Stomach smooth muscle (tissue), 2 donors: Measurements from ENCODE around the gene SEMA5A.
"Not testable (repeated sequence)": the region's sequence is repeated elsewhere in the genome, so short reads cannot be mapped to it uniquely, and the experiment has no call there.

Experiments
- H3K27ac ChIP-seq: one replicate; pipeline ENCODE4 v1.7.0; 2013; ENCODE audit warnings: mild to moderate bottlenecking, low read length, inconsistent platforms
- H3K27me3 ChIP-seq, 2 donors: one replicate each; pipeline ENCODE4 v1.7.0; 2013; ENCODE audit warnings: low read length in 2 of 2; ENCODE audit not compliant: insufficient read depth in 2 of 2, control insufficient read depth in 1 of 2
- H3K36me3 ChIP-seq, 2 donors: one replicate each; pipeline ENCODE4 v1.7.0; 2013; ENCODE audit warnings: low read length in 2 of 2; ENCODE audit not compliant: control insufficient read depth in 2 of 2, insufficient read depth in 2 of 2
- H3K4me1 ChIP-seq: one replicate; pipeline ENCODE4 v1.7.0; 2013; ENCODE audit warnings: low read length; ENCODE audit not compliant: control insufficient read depth, insufficient read depth
- H3K4me3 ChIP-seq, 2 donors: one replicate each; pipeline ENCODE4 v1.7.0; 2013; ENCODE audit warnings: low read length in 2 of 2
- H3K9ac ChIP-seq, 2 donors: one replicate each; pipeline ENCODE4 v1.7.0; 2013; ENCODE audit warnings: low read length in 2 of 2, mild to moderate bottlenecking in 1 of 2
- H3K9me3 ChIP-seq, 2 donors: one replicate each; pipeline ENCODE4 v1.7.0; 2013; ENCODE audit warnings: low read length in 2 of 2; ENCODE audit not compliant: control insufficient read depth in 2 of 2
- donor health status: healthy.
- donor health status: Pancreatic carcinoma.

SEMA5A gene

DNA sequence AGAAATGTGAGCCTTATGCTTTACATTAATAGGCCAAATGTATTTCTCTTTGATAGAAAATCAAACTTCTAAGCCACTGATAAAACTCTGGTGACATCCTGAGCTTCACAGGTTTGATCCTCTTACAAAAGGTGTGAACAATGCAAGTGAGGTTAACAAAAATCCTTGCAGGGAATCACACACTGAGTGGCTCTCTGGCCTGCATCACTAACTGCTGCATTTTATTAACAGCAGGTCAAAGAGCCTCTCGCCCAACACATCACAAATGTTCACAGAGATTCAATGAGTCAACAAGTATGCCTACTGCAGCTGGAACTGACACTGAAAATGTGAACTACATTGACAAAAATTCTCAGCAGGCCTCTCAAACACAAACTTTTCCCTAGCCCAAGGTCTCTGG, 122.3 kb downstream of the SEMA5A start:
- H3K4me1 ChIP-seq = no peaks in the 10 kb centered on the region
- no peak overlapping the region for H3K27ac ChIP-seq
- H3K9me3 ChIP-seq = peaks cover 0 to 3% of the 10 kb centered on the region in 2 donors
- no peaks in the 10 kb centered on the region for H3K36me3 ChIP-seq
- H3K9ac ChIP-seq = no peak overlapping the region
- H3K4me3 ChIP-seq = no peak overlapping the region
- H3K27me3 ChIP-seq = no peaks in the 10 kb centered on the region

DNA sequence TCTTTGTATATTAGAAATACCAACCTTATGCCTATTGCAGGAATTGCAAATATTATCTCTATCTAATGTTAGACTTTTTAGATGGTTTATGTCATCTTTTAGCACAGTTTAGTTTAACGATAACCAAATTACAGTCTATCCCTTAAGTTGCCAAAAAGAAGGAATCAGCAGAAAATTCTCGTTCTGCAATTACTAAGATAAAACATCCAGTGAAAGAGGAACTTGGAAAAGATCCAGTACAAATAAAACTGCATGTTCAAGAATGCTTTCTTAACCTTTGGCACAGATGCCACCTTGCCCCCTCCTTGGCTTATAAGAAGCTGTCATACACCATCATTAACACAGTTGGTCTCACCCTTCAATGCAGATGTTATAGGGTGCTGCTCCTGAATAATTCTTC, 124.0 kb downstream of the SEMA5A start:
- H3K9me3 ChIP-seq = peaks cover 0 to 3% of the 10 kb centered on the region in 2 donors
- H3K4me3 ChIP-seq = no peak overlapping the region
- no peaks in the 10 kb centered on the region for H3K36me3 ChIP-seq
- no peak overlapping the region for H3K27ac ChIP-seq
- H3K9ac ChIP-seq = no peak overlapping the region
- H3K27me3 ChIP-seq = no peaks in the 10 kb centered on the region
- no peaks in the 10 kb centered on the region for H3K4me1 ChIP-seq

DNA sequence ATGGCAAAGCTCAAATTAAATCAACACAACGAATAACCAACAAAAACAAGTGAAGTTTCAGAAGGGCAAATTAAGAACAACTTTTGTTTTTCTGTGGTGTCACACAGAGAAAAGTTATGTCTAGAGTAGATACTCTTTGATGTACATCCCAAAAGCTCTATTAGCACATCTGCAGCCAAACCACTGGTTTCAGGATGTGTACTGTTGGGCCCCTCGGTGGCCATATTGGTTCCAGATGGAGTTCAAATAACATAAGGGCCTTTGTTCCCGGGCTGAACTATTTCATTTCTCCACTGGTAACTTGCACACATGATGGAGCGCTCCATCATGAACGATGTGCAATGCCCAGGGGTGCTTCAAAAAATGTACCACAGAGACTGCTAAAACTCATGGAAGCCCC, 126.1 kb downstream of the SEMA5A start:
- H3K4me3 ChIP-seq = no peak overlapping the region
- no peaks in the 10 kb centered on the region for H3K27me3 ChIP-seq
- no peaks in the 10 kb centered on the region for H3K36me3 ChIP-seq
- peaks cover 0 to 3% of the 10 kb centered on the region in 2 donors for H3K9me3 ChIP-seq
- no peak overlapping the region for H3K9ac ChIP-seq
- no peaks in the 10 kb centered on the region for H3K4me1 ChIP-seq
- H3K27ac ChIP-seq = no peak overlapping the region

DNA sequence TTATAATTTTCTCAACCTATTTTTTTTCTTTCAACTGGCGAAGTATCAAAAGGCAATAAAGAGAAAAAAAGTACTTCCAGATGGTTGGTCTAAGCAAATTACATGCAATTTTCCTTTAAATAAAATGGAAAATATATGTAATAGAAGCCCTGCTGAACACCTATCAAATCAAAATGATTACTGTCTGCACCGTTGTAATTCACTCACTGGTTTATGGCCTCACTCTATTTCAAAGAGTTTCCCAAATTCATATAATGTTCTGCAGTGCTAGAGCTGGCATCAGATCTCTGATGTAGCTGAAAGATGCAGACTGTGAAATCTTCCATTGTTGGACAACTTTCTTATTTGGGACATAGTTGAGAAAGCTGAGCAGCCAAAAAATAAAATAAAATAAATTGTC, 130.3 kb downstream of the SEMA5A start:
- Histone ChIP-seq H3K9me3 (peaks cover 0 to 3% of the 10 kb centered on the region in 2 donors), H3K4me1 (no peaks in the 10 kb centered on the region), H3K27me3 (no peaks in the 10 kb centered on the region), H3K27ac (no peak overlapping the region), H3K36me3 (no peaks in the 10 kb centered on the region), H3K9ac (no peak overlapping the region), H3K4me3 (no peak overlapping the region)

DNA sequence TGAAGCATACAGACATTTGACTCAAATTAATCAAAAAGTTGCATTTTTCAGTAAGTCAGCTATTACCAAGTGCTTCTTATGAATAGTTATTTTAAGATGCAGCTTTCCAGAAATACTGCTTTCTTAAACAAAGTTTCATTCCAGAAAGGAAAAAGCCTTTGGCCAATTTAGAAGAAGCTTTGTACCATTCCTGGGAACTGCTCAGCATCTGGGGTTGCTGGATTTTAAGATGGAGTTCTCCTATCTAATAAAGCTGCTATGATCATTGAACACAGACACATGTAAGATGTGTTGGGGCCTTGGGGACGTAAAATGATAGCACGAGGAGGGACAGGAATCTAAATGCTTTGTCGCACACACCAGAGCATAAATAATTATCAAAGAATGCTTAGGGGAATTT, 130.8 kb downstream of the SEMA5A start:
- no peaks in the 10 kb centered on the region for H3K36me3 ChIP-seq

DNA sequence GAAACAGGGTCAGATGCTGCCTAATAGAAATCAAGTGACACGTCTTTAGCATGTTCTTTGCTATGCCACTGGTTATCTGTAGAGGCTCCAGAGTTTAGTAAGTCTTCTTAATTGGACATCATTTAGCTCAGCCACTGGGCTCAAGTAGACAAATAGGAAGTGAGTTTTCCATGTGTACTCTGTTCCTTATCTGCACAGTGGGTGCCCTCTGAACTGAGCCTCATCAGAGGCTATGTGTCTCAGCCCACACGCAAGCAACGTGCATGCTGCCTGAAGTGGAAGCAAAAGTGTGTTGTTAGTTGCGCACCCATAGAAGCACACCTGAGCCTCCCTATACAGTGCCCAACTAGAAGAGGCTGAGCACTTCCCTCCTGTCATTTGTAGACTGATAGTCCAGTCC, 134.7 kb downstream of the SEMA5A start:
- Histone ChIP-seq H3K4me1 (no peaks in the 10 kb centered on the region), H3K4me3 (no peak overlapping the region), H3K9me3 (no peaks in the 10 kb centered on the region), H3K9ac (no peak overlapping the region), H3K27me3 (no peaks in the 10 kb centered on the region), H3K36me3 (no peaks in the 10 kb centered on the region), H3K27ac (no peak overlapping the region)

More for the DNA sequence above, 130.8 kb downstream of the SEMA5A start:
- Histone ChIP-seq H3K4me3 (no peak overlapping the region), H3K27me3 (no peaks in the 10 kb centered on the region), H3K9me3 (peaks cover 0 to 3% of the 10 kb centered on the region in 2 donors), H3K4me1 (no peaks in the 10 kb centered on the region), H3K27ac (no peak overlapping the region), H3K9ac (no peak overlapping the region)

DNA sequence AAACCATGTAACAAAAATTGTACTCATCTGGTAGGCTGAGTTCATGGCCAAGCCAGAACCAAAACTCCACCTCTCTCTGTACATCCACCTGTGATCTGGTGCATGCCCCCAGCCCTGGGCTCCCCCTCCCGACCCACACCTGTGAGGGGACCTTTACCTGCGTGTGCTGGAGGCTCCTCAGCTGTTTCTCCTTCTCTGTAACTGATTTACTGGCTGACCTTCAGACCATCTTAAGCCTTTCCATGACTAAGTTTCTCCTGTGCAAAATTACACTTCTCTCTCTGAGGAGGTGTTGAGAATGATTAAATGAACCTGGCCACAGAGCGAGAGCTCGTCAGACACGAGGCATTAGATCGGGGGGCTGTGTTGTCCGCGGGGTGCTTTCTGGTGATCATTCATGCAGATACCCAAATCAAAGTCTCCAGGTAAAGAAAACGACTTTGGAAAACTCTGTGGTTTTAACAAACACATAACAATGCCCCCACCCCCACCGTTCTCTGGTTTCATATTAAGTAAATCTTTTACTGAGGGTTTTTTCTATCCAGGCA, 136.4 kb downstream of the SEMA5A start:
- Histone ChIP-seq H3K4me3 (no peak overlapping the region), H3K36me3 (no peaks in the 10 kb centered on the region), H3K27me3 (no peaks in the 10 kb centered on the region), H3K9me3 (no peaks in the 10 kb centered on the region), H3K9ac (no peak overlapping the region), H3K27ac (no peak overlapping the region), H3K4me1 (no peaks in the 10 kb centered on the region)

GRCh38 chr5:9408964-9409363, 136.9 kb downstream of the SEMA5A start:
- no peaks in the 10 kb centered on the region for H3K9me3 ChIP-seq
- H3K27ac ChIP-seq = no peak overlapping the region
- no peak overlapping the region for H3K9ac ChIP-seq
- H3K27me3 ChIP-seq = no peaks in the 10 kb centered on the region
- H3K4me3 ChIP-seq = no peak overlapping the region
- H3K36me3 ChIP-seq = no peaks in the 10 kb centered on the region
- H3K4me1 ChIP-seq = no peaks in the 10 kb centered on the region

DNA sequence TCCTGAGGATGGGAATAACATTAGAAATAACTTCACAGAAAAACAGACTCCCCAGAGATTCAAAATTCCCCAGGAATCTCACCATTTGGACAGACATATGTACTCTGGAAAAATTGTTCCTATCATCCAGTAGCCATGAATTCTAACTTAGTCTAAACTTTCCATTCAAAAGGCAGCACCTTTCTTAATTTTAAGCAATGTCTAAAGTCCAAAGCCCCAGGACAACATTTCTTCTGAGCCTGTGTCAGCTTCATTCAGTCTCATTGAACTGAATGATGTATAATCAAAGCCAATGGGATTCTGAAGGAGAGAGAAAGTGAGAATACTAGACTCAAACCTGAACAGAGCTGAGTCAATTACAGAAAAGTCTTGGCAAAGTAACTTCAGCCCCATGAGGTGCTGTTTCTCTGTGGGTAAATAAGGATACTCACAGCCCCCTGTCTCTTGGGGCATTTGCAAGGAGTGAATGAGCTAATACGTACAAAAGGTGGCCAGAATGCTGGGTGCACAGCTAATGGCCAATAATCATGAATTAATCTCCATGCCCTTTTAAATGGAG, 140.6 kb downstream of the SEMA5A start:
- no peak overlapping the region for H3K9ac ChIP-seq
- no peaks in the 10 kb centered on the region for H3K9me3 ChIP-seq
- no peak overlapping the region for H3K27ac ChIP-seq
- no peaks in the 10 kb centered on the region for H3K36me3 ChIP-seq
- H3K27me3 ChIP-seq = no peaks in the 10 kb centered on the region
- H3K4me1 ChIP-seq = no peaks in the 10 kb centered on the region
- no peak overlapping the region for H3K4me3 ChIP-seq

- no peak overlapping the region for H3K9ac ChIP-seq
- no peak overlapping the region for H3K27ac ChIP-seq
- H3K27me3 ChIP-seq = no peaks in the 10 kb centered on the region
- no peaks in the 10 kb centered on the region for H3K9me3 ChIP-seq
- H3K4me3 ChIP-seq = no peak overlapping the region
- no peaks in the 10 kb centered on the region for H3K4me1 ChIP-seq
- H3K36me3 ChIP-seq = no peaks in the 10 kb centered on the region
These were observed 143.9 kb downstream of the SEMA5A start for GRCh38 chr5:9401786-9402472.

GRCh38 chr5:9399783-9400182, 146.1 kb downstream of the SEMA5A start:
- H3K36me3 ChIP-seq, H3K4me1 ChIP-seq, H3K27me3 ChIP-seq, H3K9me3 ChIP-seq, H3K4me3 ChIP-seq, H3K27ac ChIP-seq, H3K9ac ChIP-seq: not testable (repeated sequence)
